K562 (cell line): ENCODE results near the gene OR8A1. TPM values are rescaled to one million over a fixed set of nuclear protein-coding genes. Genes with fewer than 3 reads are reported as not detected.
A peak's percentile ranks its signal among the peaks of the same experiment; 100 is the strongest.

Experiments used
- ATAC-seq: fragments of 200-7000 bp; cut with Tn5 transposase; 3 replicates; pipeline ENCODE4 v1.9.1; 2020; ENCODE audit warnings: moderate library complexity
- BruUV-seq: library from RNA; stranded (reverse); fragments of 400-500 nt; replicated peaks from 2 replicates; lab custom pipeline; 2021; lab: Mats Ljungman, UMichigan
- CTCF ChIA-PET: fragments of 300-600 bp; formaldehyde crosslinking; extraction: SDS; loops from one replicate; lab custom pipeline; 2021; ENCODE audit warnings: low intra/inter-chr PET ratio; lab: Yijun Ruan, JAX
- POLR2A ChIA-PET: fragments of 300-600, 350-650 bp; sonication (Branson Sonifier 250); formaldehyde crosslinking; extraction: SDS; loops from one replicate; lab custom pipeline; 2021; ENCODE audit warnings: antibody characterized with exemption, inconsistent platforms; lab: Yijun Ruan, JAX
- DNase-seq, 4 experiments: peaks; one replicate each; pipeline versions ENCODE4 v3.0.0 to v3.0.0-alpha.2; 2011 to 2018; ENCODE audit warnings: low spot score in 3 of 4, mixed read lengths in 3 of 4; ENCODE audit errors: extremely low read depth in 1 of 4
- FAIRE-seq: peaks from 2 replicates; lab custom pipeline; 2011; peaks lifted over from hg19 to GRCh38; lab: Jason Lieb, UNC
- H2AFZ ChIP-seq: 2 replicates; pipeline ENCODE4 v1.6.0; 2011; ENCODE audit warnings: low read depth, low read length, control low read depth, inconsistent platforms
- H3K27ac ChIP-seq: fragments of 200-600 bp; 3 replicates; pipeline ENCODE4 v1.8.0; 2011; ENCODE audit warnings: low read depth, mild to moderate bottlenecking, control low read depth, inconsistent platforms, low read length, moderate library complexity, mixed read lengths; ENCODE audit errors: extremely low read depth
- H3K27me3 ChIP-seq, 2 experiments: fragments of 300-600 bp in 1 of 2; 2 replicates in 1 of 2; 3 replicates in 1 of 2; pipeline versions ENCODE4 v1.6.0 to v1.8.0; 2011; ENCODE audit warnings: inconsistent platforms in 2 of 2, low read length in 2 of 2, mild to moderate bottlenecking in 1 of 2, mixed read lengths in 1 of 2, moderate library complexity in 1 of 2; ENCODE audit not compliant: control insufficient read depth in 2 of 2, insufficient read depth in 2 of 2
- H3K36me3 ChIP-seq: fragments of 300-600 bp; 3 replicates; pipeline ENCODE4 v1.8.0; 2011; ENCODE audit warnings: mild to moderate bottlenecking, low read length, inconsistent platforms; ENCODE audit not compliant: control insufficient read depth, insufficient read depth
- H3K4me1 ChIP-seq, 2 experiments: fragments of 200-600 bp in 1 of 2; replicated peaks in 1 of 2; 2 replicates in 1 of 2; 3 replicates in 1 of 2; pipeline versions ENCODE4 v1.5.1 to v1.8.0; 2011; ENCODE audit warnings: inconsistent platforms in 2 of 2, low read length in 2 of 2, mild to moderate bottlenecking in 1 of 2, mixed read lengths in 1 of 2, moderate library complexity in 1 of 2; ENCODE audit not compliant: control insufficient read depth in 2 of 2, insufficient read depth in 2 of 2
- H3K4me2 ChIP-seq: 2 replicates; pipeline ENCODE4 v1.6.1; 2011; ENCODE audit warnings: low read length, control low read depth, inconsistent platforms, mixed read lengths; ENCODE audit not compliant: insufficient read depth
- H3K4me3 ChIP-seq: fragments of 200-600 bp; sonication (generic), shearing (Covaris generic); 2 replicates; pipeline ENCODE4 v1.5.1; 2016; ENCODE audit warnings: control low read depth, inconsistent platforms
- H3K79me2 ChIP-seq: fragments of 200-600 bp; 3 replicates; pipeline ENCODE4 v1.8.0; 2011; ENCODE audit warnings: low read length, inconsistent platforms; ENCODE audit not compliant: control insufficient read depth, insufficient read depth
- H3K9ac ChIP-seq, 2 experiments: 2 replicates each; pipeline versions ENCODE4 v1.6.0 to v1.6.1; 2011; ENCODE audit warnings: low read depth in 2 of 2, low read length in 2 of 2, control low read depth in 1 of 2, inconsistent platforms in 1 of 2, mild to moderate bottlenecking in 1 of 2, mixed read lengths in 1 of 2; ENCODE audit not compliant: insufficient read depth in 1 of 2
- H3K9me1 ChIP-seq: one replicate; pipeline ENCODE4 v1.6.0; 2011; ENCODE audit warnings: inconsistent platforms, mild to moderate bottlenecking, low read length, moderate library complexity; ENCODE audit not compliant: control insufficient read depth, insufficient read depth
- H3K9me3 ChIP-seq: replicated peaks from 2 replicates; pipeline ENCODE4 v1.5.1; 2011; ENCODE audit warnings: low read depth, low read length, inconsistent platforms; ENCODE audit not compliant: control insufficient read depth, insufficient read depth
- H4K20me1 ChIP-seq: replicated peaks from 2 replicates; pipeline ENCODE4 v1.6.1; 2011; ENCODE audit warnings: low read length, inconsistent platforms, mixed read lengths; ENCODE audit not compliant: control insufficient read depth, insufficient read depth
- CEBPB ChIP-seq: fragments of 450-650 bp; IDR thresholded peaks from 2 replicates; pipeline ENCODE4 v1.6.1; 2016; ENCODE audit warnings: missing genetic modification characterization, missing compliant biosample characterization
- CEBPG ChIP-seq, 3 experiments: fragments of 200-800 bp in 1 of 3; sonication (Bioruptor generic) in 1 of 3; sonication (generic) in 1 of 3; formaldehyde crosslinking in 1 of 3; IDR thresholded peaks in 2 of 3; conservative IDR thresholded peaks in 1 of 3; 2 replicates each; pipeline versions ENCODE4 v1.6.1 to v1.8.0; 2016 to 2022; ENCODE audit warnings: missing compliant biosample characterization in 2 of 3, missing genetic modification characterization in 2 of 3, mild to moderate bottlenecking in 1 of 3, missing genetic modification reagents in 1 of 3
- CGGBP1 ChIP-seq: fragments of 250-450 bp; sonication (Bioruptor Pico); IDR thresholded peaks from 2 replicates; pipeline ENCODE4 v1.9.0; 2021; ENCODE audit warnings: mild to moderate bottlenecking
- FOXJ2 ChIP-seq: fragments of 200-800 bp; sonication (Bioruptor generic); IDR thresholded peaks from 2 replicates; pipeline ENCODE4 v1.6.1; 2016; ENCODE audit warnings: missing genetic modification characterization, missing compliant biosample characterization
- FOXJ3 ChIP-seq: sonication (generic); formaldehyde crosslinking; IDR thresholded peaks from 2 replicates; pipeline ENCODE4 v1.4.0; 2020; ENCODE audit warnings: mild to moderate bottlenecking, missing genetic modification reagents
- HDAC1 ChIP-seq, 2 experiments: fragments of 450-650 bp; IDR thresholded peaks; 2 replicates each; pipeline ENCODE4 v1.6.1; 2016 to 2017; ENCODE audit warnings: inconsistent platforms in 1 of 2, mild to moderate bottlenecking in 1 of 2, moderate library complexity in 1 of 2
- KAT2B ChIP-seq: IDR thresholded peaks from one replicate; pipeline ENCODE4 v1.6.1; 2012; ENCODE audit warnings: low read depth, mild to moderate bottlenecking, control low read depth, inconsistent platforms, low read length, moderate library complexity
- KDM1A ChIP-seq, 2 experiments: fragments of 450-650 bp; IDR thresholded peaks; 2 replicates each; pipeline ENCODE4 v1.6.1; 2016; ENCODE audit warnings: mild to moderate bottlenecking in 2 of 2
- MYC ChIP-seq, 2 experiments: fragments of 250-450 bp in 1 of 2; sonication (Bioruptor Pico) in 1 of 2; IDR thresholded peaks; 2 replicates each; pipeline versions ENCODE4 v1.5.1 to v1.6.1; 2012 to 2021; ENCODE audit warnings: low read depth in 2 of 2, borderline replicate concordance in 1 of 2, improper control_type of control experiment in 1 of 2, low read length in 1 of 2, mild to moderate bottlenecking in 1 of 2, moderate library complexity in 1 of 2
- NCOA4 ChIP-seq: fragments of 450-650 bp; IDR thresholded peaks from 2 replicates; pipeline ENCODE4 v1.6.1; 2018; ENCODE audit warnings: mild to moderate bottlenecking; ENCODE audit not compliant: partially characterized antibody
- NR2C2 ChIP-seq, 2 experiments: fragments of 200-800 bp in 1 of 2; sonication (Bioruptor generic) in 1 of 2; sonication (generic) in 1 of 2; formaldehyde crosslinking in 1 of 2; IDR thresholded peaks; 2 replicates each; pipeline versions ENCODE4 v1.6.1 to v1.8.0; 2016 to 2022; ENCODE audit warnings: mild to moderate bottlenecking in 1 of 2, missing compliant biosample characterization in 1 of 2, missing genetic modification characterization in 1 of 2, missing genetic modification reagents in 1 of 2
- PHTF2 ChIP-seq: fragments of 250-450 bp; sonication (Bioruptor Pico); IDR thresholded peaks from 2 replicates; pipeline ENCODE4 v1.5.0; 2021; ENCODE audit warnings: mild to moderate bottlenecking
- RBFOX2 ChIP-seq: fragments of 200-400 bp; formaldehyde crosslinking; IDR thresholded peaks from 2 replicates; pipeline ENCODE4 v1.6.1; 2017; ENCODE audit warnings: low read depth, mild to moderate bottlenecking, low read length, moderate library complexity
- SPI1 ChIP-seq: IDR thresholded peaks from 2 replicates; pipeline ENCODE4 v1.6.1; 2011; ENCODE audit warnings: low read depth, low read length, control low read depth, borderline replicate concordance
- TARDBP ChIP-seq: fragments of 450-650 bp; IDR thresholded peaks from 2 replicates; pipeline ENCODE4 v1.6.1; 2016
- ZBTB12 ChIP-seq: fragments of 250-450 bp; sonication (Bioruptor Pico); IDR thresholded peaks from 2 replicates; pipeline ENCODE4 v1.4.0; 2020
- ZNF174 ChIP-seq: fragments of 250-450 bp; sonication (Bioruptor Pico); IDR thresholded peaks from 2 replicates; pipeline ENCODE4 v1.4.0; 2020; ENCODE audit warnings: mild to moderate bottlenecking
- ZNF239 ChIP-seq: fragments of 250-450 bp; sonication (Bioruptor Pico); IDR thresholded peaks from 2 replicates; pipeline ENCODE4 v1.4.0; 2020; ENCODE audit warnings: mild to moderate bottlenecking
- ZNF41 ChIP-seq: fragments of 250-450 bp; sonication (Bioruptor Pico); conservative IDR thresholded peaks from 2 replicates; pipeline ENCODE4 v1.4.0; 2020; ENCODE audit warnings: mild to moderate bottlenecking
- WGBS: fragments of 100-300 bp; shearing (Covaris generic); methylation state at CpG from one replicate; pipeline ENCODE4 v1.1.6; 2016; ENCODE audit warnings: low coverage, mixed read lengths; ENCODE audit not compliant: insufficient coverage; ENCODE audit errors: missing lambda C conversion rate; 5-methylcytosine and 5-hydroxymethylcytosine counted together
- in situ Hi-C: fragments of 300-500 bp; cut with MboI; formaldehyde crosslinking; loops from 4 replicates; pipeline ENCODE4 v1.15.0; 2018; ENCODE audit warnings: inconsistent platforms, mixed read lengths
- intact Hi-C: fragments of 100-400 bp; cut with micrococcal nuclease; formaldehyde crosslinking; loops from 2 replicates; pipeline ENCODE4 v1.14.2; 2022
- polyA plus RNA-seq, 8 experiments: library from polyadenylated mRNA; depleted of rRNA in 4 of 8; stranded (reverse) in 5 of 8; unstranded in 3 of 8; fragments of >200 nt; fragmentation: Nextera tagmentation in 2 of 8; fragmentation: Illumina TruSeq in 1 of 8; extraction: Ambion mirVana in 2 of 8; extraction: Trizol in 1 of 8; gene quantifications; 2 replicates each; pipeline versions ENCODE4 v1.2.1 to v1.2.3, GENCODE V29; 2011 to 2014; ENCODE audit warnings: inconsistent platforms in 1 of 8, missing spikeins in 1 of 8
- total RNA-seq, 7 experiments: library from RNA; depleted of rRNA in 6 of 7; stranded (reverse); fragments of >200 nt in 6 of 7; fragmentation: Illumina TruSeq in 2 of 7; extraction: Trizol in 2 of 7; gene quantifications; 2 replicates each; pipeline versions ENCODE4 v1.2.1 to v1.2.3, GENCODE V29; 2011 to 2021; ENCODE audit warnings: low replicate concordance in 1 of 7

Gene OR8A1
- total and polyA plus RNA-seq, 9 of the 15 experiments (the other 6 are each of a cell fraction or from before 2014, with no cell fraction given) = 0.27 to 2.7 (median 1.4) TPM

DNA sequence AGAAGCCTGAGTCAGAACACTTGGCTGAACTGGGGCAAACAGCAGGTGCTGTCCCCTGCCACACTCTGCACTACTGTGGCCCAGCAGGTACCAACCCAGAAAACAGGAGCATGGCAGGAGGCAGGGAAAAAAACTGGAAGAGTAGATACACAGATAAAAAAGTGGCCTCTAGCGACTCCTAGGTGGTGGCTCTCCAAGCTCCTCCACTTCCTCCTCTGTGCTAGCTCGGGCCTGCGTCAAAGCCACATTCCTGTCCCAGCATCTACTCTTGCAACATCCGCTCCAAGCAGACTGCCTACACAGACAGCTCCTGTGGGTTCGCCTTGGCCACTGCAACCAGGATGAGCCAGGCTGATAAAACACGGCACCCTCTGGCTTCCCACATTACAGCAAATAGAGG, 33.3 kb upstream of the OR8A1 start (continued):
- TF ChIP-seq ZNF41 (no peak), HDAC1 (IDR thresholded peaks at IDR 0.05) (no peak), ZNF239 (CRISPR knock-in tag) (no peak), SPI1 (peak; percentile 76; the same call in 1 of the 2 replicates), CEBPG (CRISPR knock-in tag; IDR thresholded peaks at IDR 0.05) (no peak), CEBPG (tag; conservative IDR thresholded peaks at IDR 0.05 in 1 of 2, IDR thresholded peaks at IDR 0.05 in 1 of 2) (peak; percentile 69), PHTF2 (CRISPR knock-in tag) (no peak)

DNA sequence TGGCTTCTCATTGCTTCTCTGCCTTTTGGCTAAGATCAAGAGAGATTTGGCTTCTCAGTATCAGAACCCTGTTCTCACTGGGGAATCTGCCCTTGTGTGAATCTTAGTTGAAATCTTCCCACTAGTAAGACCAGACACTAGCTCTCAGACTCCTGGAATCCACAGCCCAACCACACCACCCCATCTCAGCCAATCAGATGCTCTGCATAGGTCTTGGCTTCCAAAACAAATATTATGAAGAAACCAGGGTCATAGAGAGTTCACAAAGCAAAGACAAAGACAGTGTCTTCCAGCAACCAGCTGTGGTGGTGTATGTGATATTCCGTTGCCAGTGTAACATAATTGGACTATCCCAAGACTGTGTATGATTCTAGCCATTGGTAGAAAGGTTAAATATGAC, 31.8 kb upstream of the OR8A1 start:
- no peaks in the 10 kb centered on the region for H3K36me3 ChIP-seq
- no peaks in the 10 kb centered on the region for H3K27me3 ChIP-seq
- H3K79me2 ChIP-seq = no peaks in the 10 kb centered on the region
- peak overlapping the region; percentile 42; the same call in 1 of the 2 replicates for H2AFZ ChIP-seq
- H3K9me1 ChIP-seq = no peaks in the 10 kb centered on the region
- peak; percentile 72 for ATAC-seq
- H3K4me3 ChIP-seq = no peak overlapping the region
- H3K9ac ChIP-seq = no peak overlapping the region
- no peaks in the 10 kb centered on the region for H3K9me3 ChIP-seq
- in situ Hi-C loops = no loop called here
- no peak for FAIRE-seq
- WGBS = 8% methylated on average over 1 of the region's 1 CpG
- peak overlapping the region; percentile 25; the same call in 1 of the 3 replicates for H3K27ac ChIP-seq
- peak overlapping the region; percentile 29; the same call in 1 of the 2 replicates for H3K4me2 ChIP-seq
- H3K4me1 ChIP-seq = peaks cover 0 to 22% of the 10 kb centered on the region in 2 experiments; a peak in 4 of 5 replicates
- BruUV-seq = no TSS peak
- CTCF ChIA-PET = no interaction called here
- intact Hi-C loops = no loop called here
- no peaks in the 10 kb centered on the region for H4K20me1 ChIP-seq
- DNase-seq = peak; percentile 14 to 37 (median 26)
- POLR2A ChIA-PET = interaction anchor here (0.6 kb wide), 1 partner anchor 348 kb away, joined by 3 read pairs; no protein-coding TSS in a partner anchor
- TF ChIP-seq FOXJ2 (tag) (peak; percentile 67; the same call in 1 of the 2 replicates), RBFOX2 (no peak), TARDBP (no peak), SPI1 (0 out of 2 replicates have a peak, but pooled peaks have one; percentile 25), ZNF174 (CRISPR knock-in tag) (no peak), ZBTB12 (no peak), KAT2B (no peak), CEBPB (tag) (peak; percentile 11; the same call in 1 of the 2 replicates), FOXJ3 (no peak), CGGBP1 (no peak), NR2C2 (CRISPR knock-in tag; IDR thresholded peaks at IDR 0.05) (no peak), NR2C2 (tag; IDR thresholded peaks at IDR 0.05) (peak; percentile 46), MYC (IDR thresholded peaks at IDR 0.05; ENCODE audit: low read depth, low read length) (no peak), MYC (CRISPR knock-in tag; IDR thresholded peaks at IDR 0.05; ENCODE audit: borderline replicate concordance, low read depth) (no peak), NCOA4 (no peak), KDM1A (IDR thresholded peaks at IDR 0.05) (no peak)
